ENCODE data around the gene DIP2B. TPM values are rescaled to one million over a fixed set of nuclear protein-coding genes. Genes with fewer than 3 reads are reported as not detected.

The DIP2B gene, protein sequence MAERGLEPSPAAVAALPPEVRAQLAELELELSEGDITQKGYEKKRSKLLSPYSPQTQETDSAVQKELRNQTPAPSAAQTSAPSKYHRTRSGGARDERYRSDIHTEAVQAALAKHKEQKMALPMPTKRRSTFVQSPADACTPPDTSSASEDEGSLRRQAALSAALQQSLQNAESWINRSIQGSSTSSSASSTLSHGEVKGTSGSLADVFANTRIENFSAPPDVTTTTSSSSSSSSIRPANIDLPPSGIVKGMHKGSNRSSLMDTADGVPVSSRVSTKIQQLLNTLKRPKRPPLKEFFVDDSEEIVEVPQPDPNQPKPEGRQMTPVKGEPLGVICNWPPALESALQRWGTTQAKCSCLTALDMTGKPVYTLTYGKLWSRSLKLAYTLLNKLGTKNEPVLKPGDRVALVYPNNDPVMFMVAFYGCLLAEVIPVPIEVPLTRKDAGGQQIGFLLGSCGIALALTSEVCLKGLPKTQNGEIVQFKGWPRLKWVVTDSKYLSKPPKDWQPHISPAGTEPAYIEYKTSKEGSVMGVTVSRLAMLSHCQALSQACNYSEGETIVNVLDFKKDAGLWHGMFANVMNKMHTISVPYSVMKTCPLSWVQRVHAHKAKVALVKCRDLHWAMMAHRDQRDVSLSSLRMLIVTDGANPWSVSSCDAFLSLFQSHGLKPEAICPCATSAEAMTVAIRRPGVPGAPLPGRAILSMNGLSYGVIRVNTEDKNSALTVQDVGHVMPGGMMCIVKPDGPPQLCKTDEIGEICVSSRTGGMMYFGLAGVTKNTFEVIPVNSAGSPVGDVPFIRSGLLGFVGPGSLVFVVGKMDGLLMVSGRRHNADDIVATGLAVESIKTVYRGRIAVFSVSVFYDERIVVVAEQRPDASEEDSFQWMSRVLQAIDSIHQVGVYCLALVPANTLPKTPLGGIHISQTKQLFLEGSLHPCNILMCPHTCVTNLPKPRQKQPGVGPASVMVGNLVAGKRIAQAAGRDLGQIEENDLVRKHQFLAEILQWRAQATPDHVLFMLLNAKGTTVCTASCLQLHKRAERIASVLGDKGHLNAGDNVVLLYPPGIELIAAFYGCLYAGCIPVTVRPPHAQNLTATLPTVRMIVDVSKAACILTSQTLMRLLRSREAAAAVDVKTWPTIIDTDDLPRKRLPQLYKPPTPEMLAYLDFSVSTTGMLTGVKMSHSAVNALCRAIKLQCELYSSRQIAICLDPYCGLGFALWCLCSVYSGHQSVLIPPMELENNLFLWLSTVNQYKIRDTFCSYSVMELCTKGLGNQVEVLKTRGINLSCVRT (N-terminal part only)
- 22.6 and 22.7 TPM in 2 replicates for total RNA-seq

GRCh38 chr12:50504798-50505674 is at the start of gene DIP2B:
Gene DIP2B, plus strand, starts transcription at chr12:50504985. Its CDS starts 156 bp downstream, at chr12:50505141.
- peak; percentile 96 to 97 for DNase-seq (ENCODE audit: low read depth in 2 of 2)

DNA sequence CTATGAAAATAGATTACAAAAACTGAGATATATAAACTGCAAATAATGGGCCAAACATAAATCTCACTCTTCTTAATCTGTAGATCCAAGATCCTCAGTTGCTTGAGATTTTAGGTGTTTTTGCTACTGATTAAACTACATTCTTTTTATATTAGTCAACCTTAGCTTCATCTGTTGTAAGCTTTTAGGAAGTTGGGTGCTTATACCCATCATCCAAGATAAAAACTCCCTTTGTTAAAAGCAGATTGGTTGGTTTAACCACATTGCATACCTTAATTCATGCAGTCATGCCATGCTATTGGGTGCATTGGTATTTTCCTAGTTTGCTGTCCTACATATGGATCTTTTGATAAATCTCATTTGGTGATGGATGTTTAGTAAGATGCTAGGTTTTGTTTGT is 46.2 kb upstream of the DIP2B start:
- DNase-seq (ENCODE audit: low read depth in 2 of 2): no peak

DNA sequence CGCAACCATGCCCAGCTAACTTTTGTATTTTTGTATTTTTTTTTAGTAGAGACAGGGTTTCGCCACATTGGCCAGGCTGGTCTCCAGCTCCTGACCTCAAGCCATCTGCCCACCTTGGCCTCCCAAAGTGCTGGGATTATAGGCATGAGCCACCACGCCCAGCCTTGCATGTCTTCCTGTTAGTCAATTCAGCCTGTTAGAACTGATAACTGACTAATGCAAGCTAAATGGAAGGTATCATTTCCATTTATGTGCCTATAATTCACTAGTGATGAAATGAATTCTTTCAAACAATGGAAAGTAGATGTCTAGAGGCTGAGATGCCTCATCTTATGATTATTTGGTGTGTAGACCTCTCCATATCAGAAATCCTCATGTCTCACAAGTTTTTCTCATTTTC is 37.3 kb upstream of the DIP2B start:
- DNase-seq (ENCODE audit: low read depth in 2 of 2): no peak

DNA sequence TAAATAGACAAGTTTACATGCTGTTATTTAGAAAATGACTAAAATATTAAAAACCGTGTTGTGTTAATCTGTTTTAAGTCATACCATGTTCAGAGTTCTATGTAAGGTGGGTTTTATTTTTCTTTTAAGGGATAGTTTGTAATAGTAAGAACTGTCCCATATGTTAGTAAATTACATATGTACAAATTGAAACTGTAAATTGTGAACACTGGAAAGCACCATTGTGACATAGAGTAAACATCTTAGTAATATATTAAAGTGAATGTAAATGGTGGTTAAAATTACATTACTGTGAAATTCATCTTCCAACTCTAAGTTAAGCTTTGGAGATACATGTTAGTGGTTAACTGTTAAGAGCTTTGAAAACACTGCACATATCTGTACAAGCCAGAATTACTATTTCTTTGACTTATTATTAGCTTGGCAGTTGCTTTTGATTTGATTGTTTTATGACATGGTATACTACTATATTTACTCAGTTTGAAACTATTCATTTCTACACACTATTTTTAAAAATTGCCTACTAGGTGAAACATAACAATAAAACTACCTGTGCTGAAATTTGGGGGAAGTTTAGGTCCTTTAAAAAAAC is 27.4 kb upstream of the DIP2B start:
- DNase-seq (ENCODE audit: low read depth in 2 of 2): no peak

DNA sequence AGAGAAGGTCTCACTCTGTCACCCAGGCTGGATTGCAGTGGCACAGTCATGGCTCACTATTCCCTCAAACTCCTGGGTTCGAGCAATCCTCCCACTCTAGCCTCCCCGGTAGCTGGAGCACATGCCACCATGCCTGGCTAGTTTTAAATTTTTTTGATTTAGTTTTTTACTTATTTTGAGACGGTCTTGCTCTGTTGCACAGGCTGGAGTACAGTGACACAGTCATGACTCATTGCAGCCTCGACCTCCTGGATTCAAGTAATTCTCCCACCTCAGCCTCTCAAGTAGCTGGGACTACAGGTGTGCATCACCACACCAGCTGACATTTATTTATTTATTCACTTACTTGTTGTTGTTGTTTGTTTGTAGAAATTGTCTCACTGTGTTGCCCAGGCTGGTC is 22.2 kb upstream of the DIP2B start:
- peak in 1 of 2 donors; percentile 8 for DNase-seq (ENCODE audit: low read depth in 2 of 2)

DNA sequence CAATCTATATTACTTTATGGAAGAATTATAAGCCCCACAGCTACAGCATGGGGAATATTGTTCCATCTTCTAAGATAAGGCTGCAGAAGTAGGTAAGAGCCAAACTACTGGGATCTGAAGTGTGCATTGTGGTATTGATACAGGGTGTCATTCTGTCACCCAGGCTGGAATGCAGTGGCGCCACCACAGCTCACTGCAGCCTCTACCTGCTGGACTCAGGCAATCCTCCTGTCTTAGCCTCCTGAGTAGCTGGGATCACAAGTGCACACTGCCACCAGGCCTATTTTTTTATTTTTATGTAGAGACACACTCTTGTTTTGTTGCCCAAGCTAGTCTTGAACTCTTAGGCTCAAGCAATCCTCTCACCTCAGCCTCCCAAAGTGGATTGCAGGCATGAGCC is 21.3 kb upstream of the DIP2B start:
- no peak for DNase-seq (ENCODE audit: low read depth in 2 of 2)

- DNase-seq (ENCODE audit: low read depth in 2 of 2): peak in 1 of 2 donors; percentile 39
Observed at GRCh38 chr12:50488801-50489200, 16.0 kb upstream of the DIP2B start.

DNA sequence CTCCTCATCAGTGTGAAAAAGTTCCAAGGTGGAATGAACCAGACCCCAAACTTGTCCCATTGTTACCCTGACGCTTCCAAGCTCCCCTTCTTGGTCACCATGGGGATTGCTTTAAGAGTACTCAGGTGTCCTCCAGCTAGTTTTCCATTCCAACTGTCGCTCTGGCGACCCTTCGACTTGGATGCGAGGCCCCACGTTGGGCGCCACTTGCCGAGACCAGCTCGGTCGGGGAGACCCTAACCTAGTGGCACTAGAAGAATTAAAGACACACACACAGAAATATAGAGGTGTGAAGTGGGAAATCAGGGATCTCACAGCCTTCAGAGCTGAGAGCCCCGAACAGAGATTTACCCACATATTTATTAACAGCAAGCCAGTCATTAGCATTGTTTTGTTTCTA is 6.7 kb upstream of the DIP2B start:
- peak in 1 of 2 donors; percentile 34 for DNase-seq (ENCODE audit: low read depth in 2 of 2)

- peak; percentile 33 to 54 for DNase-seq (ENCODE audit: low read depth in 2 of 2)
Observed at GRCh38 chr12:50505675-50506530, 1.1 kb downstream of the DIP2B start.

GRCh38 chr12:50506753-50507473 is 2.1 kb downstream of the DIP2B start:
- peak in 1 of 2 donors; percentile 45 for DNase-seq (ENCODE audit: low read depth in 2 of 2)

- no peak for DNase-seq (ENCODE audit: low read depth in 2 of 2)
Observed at GRCh38 chr12:50507474-50507838, 2.7 kb downstream of the DIP2B start.

DNA sequence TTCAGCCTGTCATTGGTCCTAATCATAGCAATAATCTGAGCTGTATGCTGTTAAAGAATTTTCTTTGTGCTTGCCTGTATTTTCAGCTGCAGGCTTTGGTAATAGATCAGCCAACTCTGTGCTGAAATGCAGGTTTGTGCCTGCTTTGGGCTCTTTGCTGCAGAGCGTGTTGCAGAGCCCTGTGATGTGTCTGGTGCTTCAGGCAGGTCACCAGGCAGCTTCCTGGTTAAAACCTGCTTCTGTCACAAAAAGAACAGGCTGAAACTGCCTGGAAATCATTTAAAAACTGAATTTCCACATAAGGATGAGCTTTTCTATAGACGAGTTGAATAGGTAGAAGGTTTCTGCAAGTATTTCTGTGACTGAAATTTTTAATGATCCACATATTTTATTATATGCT is 3.1 kb downstream of the DIP2B start:
- DNase-seq (ENCODE audit: low read depth in 2 of 2): peak in 1 of 2 donors; percentile 31

DNA sequence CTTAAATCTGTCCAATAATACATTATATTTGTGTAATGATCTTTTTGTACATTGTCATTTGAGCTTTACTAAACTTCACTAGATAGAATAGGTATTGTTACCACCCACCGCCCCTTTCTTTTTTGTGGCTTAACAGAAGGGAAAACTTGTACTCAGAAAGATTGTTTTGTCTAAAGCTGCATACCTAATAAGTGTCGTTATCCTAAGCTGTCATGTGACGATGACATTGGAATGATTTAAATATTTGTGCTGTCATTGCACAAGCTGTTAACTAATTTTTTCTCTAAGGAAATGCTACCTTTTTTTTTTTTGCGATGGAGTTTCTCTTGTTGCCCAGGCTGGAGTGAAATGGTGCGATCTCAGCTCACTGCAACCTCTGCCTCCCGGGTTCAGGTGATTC is 3.6 kb downstream of the DIP2B start:
- no peak for DNase-seq (ENCODE audit: low read depth in 2 of 2)

DNA sequence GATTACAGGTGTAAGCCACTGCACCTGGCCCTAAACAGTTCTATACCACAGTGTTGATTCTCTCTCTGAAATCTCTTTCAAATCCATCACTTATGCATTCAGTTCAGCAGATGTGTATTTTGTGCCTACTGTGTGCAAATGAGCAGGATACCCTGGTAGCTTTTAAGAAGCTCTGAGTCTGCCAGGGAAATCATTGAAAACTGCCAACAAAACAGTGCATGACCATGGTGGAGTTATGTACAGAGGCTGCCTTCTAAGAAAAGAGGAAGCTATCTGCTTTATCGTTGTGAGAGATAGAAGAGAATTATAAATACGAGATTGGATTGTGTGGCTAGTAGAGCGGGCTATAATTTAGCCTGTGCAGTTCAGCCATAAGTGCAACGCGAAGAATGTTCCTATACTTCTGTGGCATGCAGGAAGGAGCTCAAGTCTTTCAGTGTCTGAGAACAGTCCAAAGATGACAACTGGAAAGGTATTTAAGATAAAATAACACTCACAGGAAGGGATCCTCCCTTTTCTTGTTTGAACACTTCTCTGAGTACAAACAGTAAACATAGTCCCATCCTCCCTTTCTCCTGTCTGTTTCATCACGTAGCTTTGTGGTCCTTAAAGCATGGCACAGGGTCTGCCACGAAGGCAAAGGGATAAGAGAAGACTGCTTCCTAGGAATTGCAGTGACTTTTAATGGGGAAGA is 4.3 kb downstream of the DIP2B start:
- no peak for DNase-seq (ENCODE audit: low read depth in 2 of 2)

DNA sequence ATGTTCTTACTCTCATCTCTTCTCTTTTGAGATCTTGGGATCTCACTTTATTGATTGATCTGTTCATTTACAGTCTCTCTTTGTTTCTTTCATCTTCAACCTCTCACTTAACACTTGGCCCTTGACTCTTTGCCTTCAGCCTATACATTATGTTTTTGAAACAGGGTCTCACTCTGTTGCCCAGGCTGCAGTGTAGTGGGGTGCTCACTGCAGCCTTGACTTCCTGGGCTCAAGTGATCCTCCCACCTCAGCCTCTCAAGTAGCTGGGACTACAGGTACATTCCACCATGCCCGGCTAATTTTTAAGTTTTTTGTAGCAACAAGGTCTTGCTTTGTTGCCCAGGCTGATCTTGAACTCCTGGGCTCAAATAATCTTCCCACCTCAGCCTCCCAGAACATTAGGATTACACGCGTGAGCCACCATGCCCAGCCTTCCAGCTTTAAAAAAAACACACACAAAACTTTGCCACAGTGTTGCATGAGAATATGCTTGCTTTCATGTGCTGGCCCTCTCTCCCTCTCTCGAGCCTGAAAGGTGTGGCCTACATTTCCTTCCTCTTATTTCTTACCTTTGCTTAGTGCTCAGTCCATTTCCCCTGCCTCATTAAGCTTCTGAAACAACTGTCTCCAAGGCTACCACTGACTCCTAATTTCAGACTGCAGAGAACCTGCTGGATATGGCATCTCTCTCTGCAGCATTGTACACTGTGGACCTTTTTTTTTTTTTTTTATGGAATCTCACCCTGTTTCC is 9.9 kb downstream of the DIP2B start:
- no peak for DNase-seq (ENCODE audit: low read depth in 2 of 2)

GRCh38 chr12:50515587-50515986 is 10.8 kb downstream of the DIP2B start:
- DNase-seq (ENCODE audit: low read depth in 2 of 2): no peak

GRCh38 chr12:50517421-50518048 is 12.8 kb downstream of the DIP2B start:
- DNase-seq (ENCODE audit: low read depth in 2 of 2): peak; percentile 49 to 84
